LNCAP (cell line): Measurements from ENCODE around the gene DFFB.

ENCODE experiments used
- CTCF ChIP-seq: fragments of 450-650 bp; IDR thresholded peaks from 2 replicates; pipeline ENCODE4 v1.5.1; 2017; ENCODE audit warnings: mild to moderate bottlenecking

The DFFB gene

GRCh38 chr1:3850857-3851256 lies 6.4 kb upstream of the DFFB start:
- TF ChIP-seq CTCF, result no peak

DNA sequence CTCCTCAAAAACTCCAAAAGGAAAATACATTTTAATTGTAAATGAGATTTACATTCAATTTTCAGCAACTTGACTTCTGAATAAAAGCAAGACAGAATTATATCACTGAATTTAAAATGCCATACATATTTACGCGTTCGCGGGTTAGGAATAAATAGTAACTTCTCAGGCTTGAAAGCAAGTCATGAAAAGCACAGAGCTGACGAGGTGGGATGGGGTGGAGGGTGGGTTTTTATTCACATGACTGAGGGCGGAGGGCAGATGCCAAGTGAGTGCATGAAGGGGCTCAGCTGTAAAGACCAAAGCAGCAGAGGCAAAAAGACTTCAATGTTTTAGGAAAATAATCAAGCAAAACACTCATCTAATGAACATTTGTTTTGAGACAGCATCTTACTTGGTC lies 6.0 kb upstream of the DFFB start:
- TF ChIP-seq CTCF, result no peak

DNA sequence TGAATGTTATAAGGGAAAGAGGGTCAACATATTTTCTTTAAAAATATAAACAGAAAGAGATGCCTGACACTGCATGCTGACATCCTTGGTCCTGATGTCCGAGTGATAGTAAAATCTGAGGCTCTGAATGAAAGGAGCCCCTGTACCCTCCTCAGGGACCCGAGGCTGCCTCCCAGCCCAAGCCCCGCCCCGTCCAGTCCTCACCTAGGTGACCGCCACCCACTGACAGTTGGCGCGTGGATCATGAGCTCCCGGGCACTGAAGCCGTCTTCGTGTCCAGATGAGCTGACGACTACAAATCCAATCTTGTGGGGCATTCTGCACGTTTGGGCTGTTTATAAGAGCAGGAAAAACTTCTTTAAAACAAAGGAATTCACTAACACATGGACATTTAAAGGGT lies 5.2 kb upstream of the DFFB start:
- no peak for TF ChIP-seq CTCF

- no peak for TF ChIP-seq CTCF
Observed at GRCh38 chr1:3852711-3853485, 4.4 kb upstream of the DFFB start.

DNA sequence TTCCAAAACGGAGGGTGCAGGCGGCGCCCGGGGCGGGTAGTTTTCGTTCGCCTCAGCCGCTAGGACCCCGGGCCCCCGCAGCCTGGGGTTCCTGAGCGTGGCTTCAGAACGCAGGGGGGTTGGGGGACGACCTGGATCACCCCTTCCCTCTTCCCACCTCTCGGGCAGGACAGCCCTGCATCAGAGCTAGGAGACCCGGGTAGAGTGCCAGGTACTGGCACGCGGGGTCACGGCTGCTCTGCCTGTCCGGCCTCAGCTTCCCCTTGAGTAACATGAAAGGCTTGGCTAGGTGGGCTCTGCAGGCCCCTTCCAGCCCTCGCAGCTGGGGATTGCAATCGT lies 484 bp downstream of the DFFB start:
- TF ChIP-seq CTCF, result no peak

GRCh38 chr1:3858231-3858981 lies 1.1 kb downstream of the DFFB start:
- TF ChIP-seq CTCF, result no peak

- no peak for TF ChIP-seq CTCF
Observed at GRCh38 chr1:3863231-3863935, 6.1 kb downstream of the DFFB start.
